ENCODE data around the gene RAB7B. TPM values are rescaled to one million over a fixed set of nuclear protein-coding genes. Genes with fewer than 3 reads are reported as not detected.

The RAB7B gene
- total RNA-seq, 2 donors from 2014 or later, result 4.8 to 5.1 TPM

DNA sequence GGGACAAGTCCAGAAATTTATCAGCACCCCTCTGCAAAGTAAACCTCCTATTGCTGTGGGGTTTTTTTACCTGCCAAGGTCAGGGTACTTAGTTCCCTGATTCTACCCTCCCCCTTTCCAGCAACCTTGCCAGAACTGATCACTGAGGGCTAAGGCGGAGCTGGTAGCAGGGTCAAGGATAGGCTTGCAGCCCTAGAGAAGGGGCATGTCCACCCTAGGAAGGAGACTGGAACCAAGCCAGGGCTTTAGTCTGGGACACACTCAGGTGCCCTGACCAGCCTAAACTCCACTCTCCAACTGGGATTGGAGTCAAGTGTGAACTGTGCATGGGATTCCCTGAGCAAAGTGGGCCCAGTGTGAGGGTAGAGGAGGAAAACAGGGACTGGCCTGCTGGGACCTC is 53.4 kb downstream of the RAB7B start:
- no peaks in the 10 kb centered on the region for H3K27me3 ChIP-seq
- no peak for DNase-seq (ENCODE audit: low spot score)
- no peaks in the 10 kb centered on the region for H3K36me3 ChIP-seq
- no peaks in the 10 kb centered on the region for H3K9me3 ChIP-seq
- H3K4me3 ChIP-seq, result no peak overlapping the region
- H3K4me1 ChIP-seq, result peaks cover 0 to 10% of the 10 kb centered on the region in 2 donors
- TF ChIP-seq, protein P1, sequence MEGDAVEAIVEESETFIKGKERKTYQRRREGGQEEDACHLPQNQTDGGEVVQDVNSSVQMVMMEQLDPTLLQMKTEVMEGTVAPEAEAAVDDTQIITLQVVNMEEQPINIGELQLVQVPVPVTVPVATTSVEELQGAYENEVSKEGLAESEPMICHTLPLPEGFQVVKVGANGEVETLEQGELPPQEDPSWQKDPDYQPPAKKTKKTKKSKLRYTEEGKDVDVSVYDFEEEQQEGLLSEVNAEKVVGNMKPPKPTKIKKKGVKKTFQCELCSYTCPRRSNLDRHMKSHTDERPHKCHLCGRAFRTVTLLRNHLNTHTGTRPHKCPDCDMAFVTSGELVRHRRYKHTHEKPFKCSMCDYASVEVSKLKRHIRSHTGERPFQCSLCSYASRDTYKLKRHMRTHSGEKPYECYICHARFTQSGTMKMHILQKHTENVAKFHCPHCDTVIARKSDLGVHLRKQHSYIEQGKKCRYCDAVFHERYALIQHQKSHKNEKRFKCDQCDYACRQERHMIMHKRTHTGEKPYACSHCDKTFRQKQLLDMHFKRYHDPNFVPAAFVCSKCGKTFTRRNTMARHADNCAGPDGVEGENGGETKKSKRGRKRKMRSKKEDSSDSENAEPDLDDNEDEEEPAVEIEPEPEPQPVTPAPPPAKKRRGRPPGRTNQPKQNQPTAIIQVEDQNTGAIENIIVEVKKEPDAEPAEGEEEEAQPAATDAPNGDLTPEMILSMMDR (IDR thresholded peaks at IDR 0.05), result no peak
- H3K27ac ChIP-seq, result no peak overlapping the region

DNA sequence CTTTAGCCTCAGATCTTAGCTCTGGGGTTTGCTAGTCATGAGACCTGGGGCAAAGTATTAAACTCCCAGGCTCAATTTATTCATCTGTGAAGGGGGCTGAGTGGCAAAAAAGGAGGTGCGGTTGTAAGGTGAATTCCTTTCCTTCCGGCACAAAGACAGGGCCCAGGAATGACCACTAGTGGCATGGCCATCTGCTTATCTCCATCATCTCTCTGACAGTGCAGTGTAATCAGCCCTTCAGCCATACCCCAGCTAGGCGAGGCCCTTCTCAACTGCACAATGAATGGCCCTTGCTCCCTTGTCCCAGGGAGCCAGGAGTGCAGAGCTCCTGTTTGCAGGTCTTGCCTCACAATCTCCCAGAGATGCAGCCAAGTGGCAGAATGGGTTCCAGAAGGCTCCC is 54.3 kb downstream of the RAB7B start:
- Histone ChIP-seq H3K36me3 (no peaks in the 10 kb centered on the region), H3K4me1 (peaks cover 0 to 10% of the 10 kb centered on the region in 2 donors), H3K27ac (no peak overlapping the region), H3K9me3 (no peaks in the 10 kb centered on the region), H3K4me3 (no peak overlapping the region), H3K27me3 (no peaks in the 10 kb centered on the region)
- no peak for DNase-seq (ENCODE audit: low spot score)
- TF ChIP-seq, protein P1 (IDR thresholded peaks at IDR 0.05), result no peak

DNA sequence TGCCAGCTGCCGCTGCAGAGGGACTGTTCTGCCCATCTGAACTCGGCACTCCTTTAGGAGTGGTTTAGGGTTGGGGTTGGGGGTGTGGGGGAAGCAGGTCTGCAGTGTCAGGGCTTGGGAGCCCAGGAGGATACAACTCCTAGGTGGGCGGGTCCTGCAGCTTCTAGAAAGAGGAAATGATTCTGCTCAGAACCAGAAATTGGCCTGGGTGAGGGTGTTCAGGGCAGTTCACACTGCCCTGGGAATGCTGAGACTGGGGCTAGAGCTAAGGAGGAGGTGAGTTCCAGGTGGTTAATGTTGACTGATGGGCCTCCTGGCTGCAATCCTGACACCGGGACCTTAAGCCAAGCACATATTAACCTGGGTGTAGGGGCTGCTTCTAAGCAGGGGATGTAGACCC is 55.2 kb downstream of the RAB7B start:
- DNase-seq (ENCODE audit: low spot score), result no peak
- H3K36me3 ChIP-seq, result no peaks in the 10 kb centered on the region
- H3K4me3 ChIP-seq, result no peak overlapping the region
- no peak overlapping the region for H3K27ac ChIP-seq
- H3K27me3 ChIP-seq, result no peaks in the 10 kb centered on the region
- H3K9me3 ChIP-seq, result no peaks in the 10 kb centered on the region
- TF ChIP-seq, protein P1 (IDR thresholded peaks at IDR 0.05), result no peak
- H3K4me1 ChIP-seq, result peaks cover 0 to 10% of the 10 kb centered on the region in 2 donors

DNA sequence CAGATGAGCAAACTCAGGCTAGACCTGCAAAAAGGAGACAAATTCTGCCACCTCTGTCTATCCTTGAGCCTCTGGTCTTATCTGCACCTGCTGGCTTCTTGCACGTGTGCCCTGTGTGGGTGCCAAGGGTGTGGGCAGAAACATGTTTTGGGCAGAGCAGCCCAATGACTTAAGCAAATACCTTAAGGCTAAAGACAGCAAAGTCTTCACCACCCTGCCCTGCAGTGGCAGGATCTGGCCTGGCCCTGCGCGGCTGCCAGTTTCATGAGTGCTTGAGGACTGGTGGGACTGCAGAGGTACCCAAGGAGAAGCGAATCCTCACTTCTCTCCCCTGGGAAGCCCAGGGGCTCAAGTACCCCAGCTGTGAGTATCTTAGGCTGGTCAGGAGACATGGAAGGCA is 56.2 kb downstream of the RAB7B start:
- no peaks in the 10 kb centered on the region for H3K36me3 ChIP-seq
- H3K4me3 ChIP-seq, result no peak overlapping the region
- H3K9me3 ChIP-seq, result no peaks in the 10 kb centered on the region
- no peaks in the 10 kb centered on the region for H3K27me3 ChIP-seq
- DNase-seq (ENCODE audit: low spot score), result no peak
- no peak overlapping the region for H3K27ac ChIP-seq
- peaks cover 0 to 10% of the 10 kb centered on the region in 2 donors for H3K4me1 ChIP-seq
- TF ChIP-seq, protein P1 (IDR thresholded peaks at IDR 0.05), result no peak

DNA sequence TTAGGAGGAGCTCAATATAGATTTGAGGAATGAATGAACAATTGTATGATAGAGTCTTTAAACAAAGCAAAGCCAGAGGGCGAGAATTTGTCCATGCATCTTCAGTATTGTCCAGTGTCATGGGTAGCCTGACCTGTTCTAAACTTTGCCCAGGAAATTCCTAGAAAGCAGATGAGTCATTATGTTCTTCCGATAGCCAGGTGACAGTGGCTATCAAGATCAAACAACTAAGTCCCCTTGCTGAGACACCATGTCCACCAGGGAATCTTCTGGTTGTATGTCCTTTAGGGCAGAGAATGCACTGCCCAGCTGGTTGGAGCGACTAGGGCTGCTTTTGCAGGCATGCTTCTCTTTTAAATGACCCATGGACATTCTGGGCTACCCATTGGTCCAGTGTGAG is 58.1 kb downstream of the RAB7B start:
- Histone ChIP-seq H3K4me1 (peaks cover 0 to 11% of the 10 kb centered on the region in 2 donors), H3K9me3 (no peaks in the 10 kb centered on the region), H3K27ac (no peak overlapping the region), H3K36me3 (no peaks in the 10 kb centered on the region), H3K27me3 (no peaks in the 10 kb centered on the region), H3K4me3 (no peak overlapping the region)
- no peak for DNase-seq (ENCODE audit: low spot score)
- TF ChIP-seq, protein P1 (IDR thresholded peaks at IDR 0.05), result no peak

DNA sequence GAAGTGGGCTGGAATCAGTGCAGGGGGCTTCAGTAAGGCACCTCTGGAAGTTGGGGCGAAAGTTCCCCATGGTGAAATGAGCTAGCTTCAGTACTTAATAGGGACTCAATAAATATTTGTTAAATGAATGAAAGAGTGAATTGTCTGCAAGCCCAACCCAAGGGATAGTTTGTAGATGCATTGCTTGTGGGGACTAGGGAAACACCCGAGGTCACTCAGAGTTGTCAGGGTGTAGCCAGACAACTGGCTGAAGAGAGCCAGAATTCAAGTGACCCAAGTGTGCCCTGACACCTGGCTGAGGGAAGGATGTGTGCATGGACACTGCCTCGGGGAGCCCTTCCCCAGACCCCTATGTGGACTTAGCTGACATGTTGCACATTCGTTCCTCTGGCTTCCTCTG is 58.7 kb downstream of the RAB7B start:
- Histone ChIP-seq H3K9me3 (no peaks in the 10 kb centered on the region), H3K27me3 (no peaks in the 10 kb centered on the region)
- TF ChIP-seq, protein P1 (IDR thresholded peaks at IDR 0.05), result no peak

More for the DNA sequence above, 58.7 kb downstream of the RAB7B start:
- Histone ChIP-seq H3K36me3 (no peaks in the 10 kb centered on the region), H3K4me3 (no peak overlapping the region), H3K4me1 (peaks cover 0 to 13% of the 10 kb centered on the region in 2 donors), H3K27ac (no peak overlapping the region)
- no peak for DNase-seq (ENCODE audit: low spot score)

All from right atrium auricular region (tissue), 2 donors.